GM12878 (cell line): ENCODE measurements around the gene PRR15L. TPM values are rescaled to one million over a fixed set of nuclear protein-coding genes. Genes with fewer than 3 reads are reported as not detected.

ENCODE experiments used
- ATAC-seq: fragments of 200-7000 bp; cut with Tn5 transposase; 3 replicates; pipeline ENCODE4 v1.9.1; 2020; ENCODE audit warnings: mild to moderate bottlenecking, moderate library complexity
- BruUV-seq: library from RNA; stranded (reverse); fragments of 400-500 nt; replicated peaks from 2 replicates; lab custom pipeline; 2021; lab: Mats Ljungman, UMichigan
- CTCF ChIA-PET: fragments of 300-600 bp; sonication (Branson Sonifier 250); formaldehyde crosslinking; extraction: SDS; loops from one replicate; lab custom pipeline; 2021; ENCODE audit warnings: inconsistent platforms; lab: Yijun Ruan, JAX
- POLR2A ChIA-PET: fragments of 350-600 bp; formaldehyde crosslinking; extraction: SDS; loops from one replicate; lab custom pipeline; 2021; ENCODE audit warnings: inconsistent platforms; lab: Charles Lee
- RAD21 ChIA-PET: fragments of 300-600 bp; sonication (Branson Sonifier 250); formaldehyde crosslinking; loops from one replicate; lab custom pipeline; 2023; ENCODE audit warnings: antibody characterized with exemption; ENCODE audit not compliant: unreplicated experiment; lab: Charles Lee
- SMC1A ChIA-PET: fragments of 300-600 bp; sonication (Branson Sonifier 250); formaldehyde crosslinking; loops from one replicate; lab custom pipeline; 2023; ENCODE audit not compliant: unreplicated experiment, uncharacterized antibody; lab: Charles Lee
- DNase-seq: peaks from one replicate; pipeline ENCODE4 v3.0.0-alpha.2; 2011; ENCODE audit warnings: low read depth, low spot score
- FAIRE-seq: peaks from 3 replicates; lab custom pipeline; 2011; peaks lifted over from hg19 to GRCh38; lab: Jason Lieb, UNC
- H2AFZ ChIP-seq: 2 replicates; pipeline ENCODE4 v1.6.0; 2011; ENCODE audit warnings: low read depth, low read length, control low read depth; ENCODE audit not compliant: control insufficient read depth
- H3K27ac ChIP-seq: 2 replicates; pipeline ENCODE4 v1.5.1; 2011; ENCODE audit warnings: control low read depth; ENCODE audit not compliant: control insufficient read depth, insufficient read depth
- H3K27me3 ChIP-seq, 2 experiments: replicated peaks in 1 of 2; 2 replicates each; pipeline versions ENCODE4 v1.6.0 to v1.6.1; 2011; ENCODE audit warnings: low read length in 1 of 2; ENCODE audit not compliant: control insufficient read depth in 2 of 2, insufficient read depth in 2 of 2
- H3K36me3 ChIP-seq, 2 experiments: 2 replicates each; pipeline ENCODE4 v1.5.1; 2011; ENCODE audit warnings: low read length in 1 of 2; ENCODE audit not compliant: control insufficient read depth in 2 of 2, insufficient read depth in 2 of 2
- H3K4me1 ChIP-seq: 2 replicates; pipeline ENCODE4 v1.6.1; 2011; ENCODE audit warnings: mild to moderate bottlenecking, low read length, moderate library complexity, mixed read lengths; ENCODE audit not compliant: control insufficient read depth, insufficient read depth
- H3K4me2 ChIP-seq: 2 replicates; pipeline ENCODE4 v1.6.0; 2011; ENCODE audit warnings: control low read depth; ENCODE audit not compliant: control insufficient read depth, insufficient read depth
- H3K4me3 ChIP-seq: fragments of 200-600 bp; sonication (generic); 2 replicates; pipeline ENCODE4 v1.5.1; 2016
- H3K79me2 ChIP-seq: 2 replicates; pipeline ENCODE4 v1.6.0; 2011; ENCODE audit warnings: low read length; ENCODE audit not compliant: control insufficient read depth, insufficient read depth
- H3K9ac ChIP-seq: 2 replicates; pipeline ENCODE4 v1.8.0; 2011; ENCODE audit warnings: low read length, control low read depth, mixed read lengths; ENCODE audit not compliant: control insufficient read depth, insufficient read depth
- H3K9me3 ChIP-seq: replicated peaks from 3 replicates; pipeline ENCODE4 v1.5.1; 2011; ENCODE audit warnings: mild to moderate bottlenecking, low read length; ENCODE audit not compliant: control insufficient read depth, insufficient read depth
- H4K20me1 ChIP-seq: 2 replicates; pipeline ENCODE4 v1.6.0; 2011; ENCODE audit not compliant: control insufficient read depth, insufficient read depth
- KLF5 ChIP-seq: fragments of 450-650 bp; IDR thresholded peaks from 2 replicates; pipeline ENCODE4 v1.6.1; 2014; ENCODE audit warnings: mild to moderate bottlenecking; ENCODE audit not compliant: partially characterized antibody
- SPI1 ChIP-seq: IDR thresholded peaks from 2 replicates; pipeline ENCODE4 v1.6.1; 2011; ENCODE audit warnings: low read depth, mild to moderate bottlenecking, low read length, moderate library complexity, borderline replicate concordance; ENCODE audit not compliant: insufficient read depth
- WGBS: methylation state at CpG from one replicate; pipeline ENCODE4 v1.1.6; 2016; ENCODE audit warnings: low lambda C conversion rate; ENCODE audit not compliant: insufficient replicate concordance, insufficient coverage; ENCODE audit errors: missing lambda C conversion rate; 5-methylcytosine and 5-hydroxymethylcytosine counted together
- in situ Hi-C: fragments of 300-500 bp; cut with MboI; formaldehyde crosslinking; loops from 9 replicates; pipeline ENCODE4 v1.14.3; 2018; ENCODE audit warnings: mixed read lengths
- intact Hi-C: fragments of 100-400 bp; cut with micrococcal nuclease; formaldehyde crosslinking; loops from one replicate; pipeline ENCODE4 v1.14.2; 2022; ENCODE audit not compliant: unreplicated experiment
- polyA plus RNA-seq, 11 experiments: library from polyadenylated mRNA; depleted of rRNA in 4 of 11; unstranded in 6 of 11; stranded (reverse) in 5 of 11; fragments of >200 nt; fragmentation: Nextera tagmentation in 4 of 11; fragmentation: Illumina TruSeq in 1 of 11; extraction: Ambion mirVana in 4 of 11; extraction: Trizol in 1 of 11; gene quantifications; 1 replicate in 1 of 11; 2 replicates in 10 of 11; pipeline versions ENCODE4 v1.2.1 to v1.2.3, GENCODE V29; 2011 to 2016; ENCODE audit warnings: inconsistent platforms in 2 of 11, missing spikeins in 2 of 11, low read depth in 1 of 11
- total RNA-seq, 4 experiments: library from RNA; depleted of rRNA in 3 of 4; stranded (reverse); fragments of >200 nt in 3 of 4; fragmentation: Illumina TruSeq in 1 of 4; extraction: Trizol in 1 of 4; gene quantifications; 2 replicates each; pipeline versions ENCODE4 v1.2.1 to v1.2.3, GENCODE V29; 2013 to 2021
- TF ChIP-seq, protein P1 (sequence below): fragments of 450-650 bp; IDR thresholded peaks from 2 replicates; pipeline ENCODE4 v1.6.1; 2017; ENCODE audit warnings: low read depth, mild to moderate bottlenecking, moderate library complexity
- TF ChIP-seq, protein P2 (sequence below): IDR thresholded peaks from 2 replicates; pipeline ENCODE4 v1.6.1; 2011; ENCODE audit warnings: low read depth, mild to moderate bottlenecking, low read length, moderate library complexity, borderline replicate concordance; ENCODE audit errors: extremely low read depth

Gene PRR15L
- total and polyA plus RNA-seq, 10 of the 15 experiments (the other 5 are each of a cell fraction or from before 2014, with no cell fraction given) = 0.11 to 0.18 TPM; not detected in 8

DNA sequence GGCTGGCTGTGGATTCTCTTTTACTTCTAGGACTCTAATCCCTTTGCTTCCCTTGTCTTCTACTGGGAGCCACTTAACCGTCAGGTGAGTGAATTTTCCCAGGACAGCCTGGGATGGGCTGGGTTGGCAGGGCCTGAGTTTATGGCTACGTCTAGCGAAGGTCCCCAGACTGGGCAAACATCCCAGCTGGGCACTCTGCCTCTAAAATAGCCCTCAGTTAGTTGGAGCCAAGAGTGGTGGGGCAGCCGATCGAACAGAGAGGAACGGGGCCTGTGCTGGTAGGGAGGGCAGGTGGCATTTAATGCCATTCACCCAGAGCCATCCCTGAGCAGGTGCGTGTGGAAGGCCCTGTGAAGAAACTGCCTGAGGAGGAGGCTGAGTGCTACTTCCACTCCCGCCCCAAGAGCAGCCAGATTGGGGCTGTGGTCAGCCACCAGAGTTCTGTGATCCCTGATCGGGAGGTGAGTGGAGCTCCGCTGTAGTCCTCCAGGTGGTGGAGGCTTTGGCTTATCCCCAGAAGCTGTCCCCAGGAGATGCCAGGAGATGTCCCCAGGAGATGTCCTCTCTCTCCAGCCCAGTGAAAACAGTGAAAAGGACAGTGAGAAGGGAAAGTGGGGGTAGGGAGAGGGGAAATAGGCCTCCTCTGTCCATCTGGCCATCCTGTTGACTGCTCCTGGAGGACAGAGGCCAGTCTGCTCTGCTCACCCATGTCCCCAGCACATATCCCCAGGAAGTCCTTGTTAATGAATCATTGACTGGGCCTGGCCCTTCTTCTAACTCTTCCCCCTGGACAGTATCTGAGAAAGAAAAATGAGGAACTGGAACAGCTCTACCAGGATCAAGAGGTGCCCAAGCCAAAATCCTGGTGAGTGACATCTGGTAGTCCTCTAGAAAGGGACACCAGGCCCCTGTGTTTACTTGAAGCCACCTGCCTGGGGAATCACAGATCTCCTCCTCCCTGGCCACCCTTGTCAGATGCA is 11.9 kb downstream of the PRR15L start:
- ChIA-PET RAD21 (interaction anchor here (0.9 to 7.6 kb wide), 8 partner anchors 25 to 103 kb away, joined by 3 to 126 read pairs (median 7); partner anchors contain the start of genes CDK5RAP3 and SP2), SMC1A (interaction anchor here (1.2 to 7.7 kb wide), 7 partner anchors 25 to 103 kb away, joined by 3 to 158 read pairs (median 6); partner anchors contain the start of genes CDK5RAP3 and SCRN2), POLR2A (interaction anchor here (1.2 to 2.7 kb wide), 5 partner anchors 10 to 70 kb away, joined by 4 to 23 read pairs (median 5); partner anchors contain the start of gene CDK5RAP3)
- WGBS = over 99% methylated on average over 10 of the region's 10 CpGs
- H3K36me3 ChIP-seq = peaks cover 3 to 8% of the 10 kb centered on the region in 2 experiments
- H3K4me2 ChIP-seq = no peak overlapping the region
- H3K9me3 ChIP-seq = no peaks in the 10 kb centered on the region
- FAIRE-seq (no peak), ATAC-seq (no peak)
- intact Hi-C loops = no loop called here
- no peaks in the 10 kb centered on the region for H4K20me1 ChIP-seq
- in situ Hi-C loops = no loop called here
- H3K27ac ChIP-seq = peak overlapping the region; percentile 48; the same call in 1 of the 2 replicates
- H3K79me2 ChIP-seq = peaks cover 24% of the 10 kb centered on the region
- no peak overlapping the region for H3K9ac ChIP-seq
- no TSS peak for BruUV-seq
- no peak overlapping the region for H2AFZ ChIP-seq
- H3K4me3 ChIP-seq = no peak overlapping the region
- TF ChIP-seq, protein P1, sequence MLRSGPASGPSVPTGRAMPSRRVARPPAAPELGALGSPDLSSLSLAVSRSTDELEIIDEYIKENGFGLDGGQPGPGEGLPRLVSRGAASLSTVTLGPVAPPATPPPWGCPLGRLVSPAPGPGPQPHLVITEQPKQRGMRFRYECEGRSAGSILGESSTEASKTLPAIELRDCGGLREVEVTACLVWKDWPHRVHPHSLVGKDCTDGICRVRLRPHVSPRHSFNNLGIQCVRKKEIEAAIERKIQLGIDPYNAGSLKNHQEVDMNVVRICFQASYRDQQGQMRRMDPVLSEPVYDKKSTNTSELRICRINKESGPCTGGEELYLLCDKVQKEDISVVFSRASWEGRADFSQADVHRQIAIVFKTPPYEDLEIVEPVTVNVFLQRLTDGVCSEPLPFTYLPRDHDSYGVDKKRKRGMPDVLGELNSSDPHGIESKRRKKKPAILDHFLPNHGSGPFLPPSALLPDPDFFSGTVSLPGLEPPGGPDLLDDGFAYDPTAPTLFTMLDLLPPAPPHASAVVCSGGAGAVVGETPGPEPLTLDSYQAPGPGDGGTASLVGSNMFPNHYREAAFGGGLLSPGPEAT = no peak
- TF ChIP-seq SPI1 (peak; percentile 79), KLF5 (no peak)
- TF ChIP-seq, protein P2, sequence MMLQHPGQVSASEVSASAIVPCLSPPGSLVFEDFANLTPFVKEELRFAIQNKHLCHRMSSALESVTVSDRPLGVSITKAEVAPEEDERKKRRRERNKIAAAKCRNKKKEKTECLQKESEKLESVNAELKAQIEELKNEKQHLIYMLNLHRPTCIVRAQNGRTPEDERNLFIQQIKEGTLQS = no peak
- TF ChIP-seq, all 136 proteins: peak for 1
- Histone ChIP-seq H3K27me3 (no peaks in the 10 kb centered on the region), H3K4me1 (peaks cover 45% of the 10 kb centered on the region)
- no peak for DNase-seq
- CTCF ChIA-PET = interaction anchor here (0.7 to 18.1 kb wide), 19 partner anchors 8 to 240 kb away, joined by 3 to 463 read pairs (median 7); partner anchors contain the start of genes CDK5RAP3, PRR15L and SCRN2
